ENCODE measurements around the gene SLC1A4. TPM values are rescaled to one million over a fixed set of nuclear protein-coding genes. Genes with fewer than 3 reads are reported as not detected.

Gene SLC1A4
- polyA plus RNA-seq, 2 donors = 6.6 to 9.3 TPM

- H3K4me1 ChIP-seq (ENCODE audit: control insufficient read depth in 2 of 2, insufficient read depth in 2 of 2, low read length in 1 of 2) = peaks cover 0 to 10% of the 10 kb centered on the region in 2 donors
These were observed 38.7 kb upstream of the SLC1A4 start for GRCh38 chr2:64950226-64951160.

GRCh38 chr2:64951306-64951953 is 37.8 kb upstream of the SLC1A4 start:
- 60 to 66% methylated on average over 5 of the region's 5 CpGs for WGBS, 2 donors

More at GRCh38 chr2:64950226-64951160, 38.7 kb upstream of the SLC1A4 start:
- H3K36me3 ChIP-seq (ENCODE audit: control insufficient read depth in 2 of 2, insufficient read depth in 2 of 2, low read length in 1 of 2) = no peaks in the 10 kb centered on the region
- H3K27me3 ChIP-seq (ENCODE audit: control insufficient read depth in 1 of 2, insufficient read depth in 2 of 2, low read length in 2 of 2) = no peaks in the 10 kb centered on the region
- H3K27ac ChIP-seq (ENCODE audit: low read depth in 2 of 2, low read length in 1 of 2) = peak overlapping the region in 1 of 2 donors; percentile 1
- H3K9me3 ChIP-seq (ENCODE audit: control insufficient read depth in 2 of 2, insufficient read depth in 1 of 2, low read depth in 1 of 2, low read length in 1 of 2) = no peaks in the 10 kb centered on the region
- WGBS, 2 donors = 51 to 62% methylated on average over 14 of the region's 14 CpGs
- H3K4me3 ChIP-seq (ENCODE audit: low read depth in 1 of 2, low read length in 2 of 2) = no peak overlapping the region

DNA sequence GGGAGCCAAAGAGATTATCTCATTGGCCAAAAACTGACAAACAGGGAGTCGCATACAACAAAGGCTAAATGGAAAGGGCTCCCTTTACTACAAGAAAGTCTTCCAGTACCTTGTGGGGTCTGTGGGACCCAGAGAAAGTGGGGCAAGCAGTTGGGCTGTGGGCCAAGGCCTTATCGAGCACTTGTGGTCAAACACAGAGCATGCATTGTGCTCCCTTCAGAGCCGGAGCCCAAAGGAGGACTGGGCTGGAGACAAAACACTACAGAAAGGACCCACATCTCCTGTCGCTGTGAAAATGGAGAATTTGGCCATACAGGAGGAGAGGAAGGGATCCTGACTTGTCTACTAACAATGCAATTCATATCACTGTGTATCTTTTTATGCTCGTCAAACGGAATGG is 37.1 kb upstream of the SLC1A4 start:
- no peak overlapping the region for H3K27ac ChIP-seq (ENCODE audit: low read depth in 2 of 2, low read length in 1 of 2)
- 73 to 83% methylated on average over 6 of the region's 6 CpGs for WGBS, 2 donors
- no peaks in the 10 kb centered on the region for H3K36me3 ChIP-seq (ENCODE audit: control insufficient read depth in 2 of 2, insufficient read depth in 2 of 2, low read length in 1 of 2)
- peaks cover 0 to 3% of the 10 kb centered on the region in 2 donors for H3K27me3 ChIP-seq (ENCODE audit: control insufficient read depth in 1 of 2, insufficient read depth in 2 of 2, low read length in 2 of 2)
- peaks cover 0 to 4% of the 10 kb centered on the region in 2 donors for H3K4me1 ChIP-seq (ENCODE audit: control insufficient read depth in 2 of 2, insufficient read depth in 2 of 2, low read length in 1 of 2)
- no peak overlapping the region for H3K4me3 ChIP-seq (ENCODE audit: low read depth in 1 of 2, low read length in 2 of 2)
- H3K9me3 ChIP-seq (ENCODE audit: control insufficient read depth in 2 of 2, insufficient read depth in 1 of 2, low read depth in 1 of 2, low read length in 1 of 2) = no peaks in the 10 kb centered on the region

More at GRCh38 chr2:64951306-64951953, 37.8 kb upstream of the SLC1A4 start:
- Histone ChIP-seq H3K36me3 (ENCODE audit: control insufficient read depth in 2 of 2, insufficient read depth in 2 of 2, low read length in 1 of 2) (no peaks in the 10 kb centered on the region), H3K4me3 (ENCODE audit: low read depth in 1 of 2, low read length in 2 of 2) (no peak overlapping the region), H3K4me1 (ENCODE audit: control insufficient read depth in 2 of 2, insufficient read depth in 2 of 2, low read length in 1 of 2) (peaks cover 0 to 6% of the 10 kb centered on the region in 2 donors), H3K27me3 (ENCODE audit: control insufficient read depth in 1 of 2, insufficient read depth in 2 of 2, low read length in 2 of 2) (peaks cover 0 to 3% of the 10 kb centered on the region in 2 donors), H3K9me3 (ENCODE audit: control insufficient read depth in 2 of 2, insufficient read depth in 1 of 2, low read depth in 1 of 2, low read length in 1 of 2) (no peaks in the 10 kb centered on the region), H3K27ac (ENCODE audit: low read depth in 2 of 2, low read length in 1 of 2) (no peak overlapping the region)

GRCh38 chr2:64952511-64953482 is 36.4 kb upstream of the SLC1A4 start:
- Histone ChIP-seq H3K27ac (ENCODE audit: low read depth in 2 of 2, low read length in 1 of 2) (no peak overlapping the region), H3K36me3 (ENCODE audit: control insufficient read depth in 2 of 2, insufficient read depth in 2 of 2, low read length in 1 of 2) (no peaks in the 10 kb centered on the region), H3K4me3 (ENCODE audit: low read depth in 1 of 2, low read length in 2 of 2) (no peak overlapping the region), H3K9me3 (ENCODE audit: control insufficient read depth in 2 of 2, insufficient read depth in 1 of 2, low read depth in 1 of 2, low read length in 1 of 2) (no peaks in the 10 kb centered on the region), H3K27me3 (ENCODE audit: control insufficient read depth in 1 of 2, insufficient read depth in 2 of 2, low read length in 2 of 2) (peaks cover 0 to 3% of the 10 kb centered on the region in 2 donors), H3K4me1 (ENCODE audit: control insufficient read depth in 2 of 2, insufficient read depth in 2 of 2, low read length in 1 of 2) (peaks cover 0 to 4% of the 10 kb centered on the region in 2 donors)
- WGBS, 2 donors = 85 to 88% methylated on average over 15 of the region's 15 CpGs

DNA sequence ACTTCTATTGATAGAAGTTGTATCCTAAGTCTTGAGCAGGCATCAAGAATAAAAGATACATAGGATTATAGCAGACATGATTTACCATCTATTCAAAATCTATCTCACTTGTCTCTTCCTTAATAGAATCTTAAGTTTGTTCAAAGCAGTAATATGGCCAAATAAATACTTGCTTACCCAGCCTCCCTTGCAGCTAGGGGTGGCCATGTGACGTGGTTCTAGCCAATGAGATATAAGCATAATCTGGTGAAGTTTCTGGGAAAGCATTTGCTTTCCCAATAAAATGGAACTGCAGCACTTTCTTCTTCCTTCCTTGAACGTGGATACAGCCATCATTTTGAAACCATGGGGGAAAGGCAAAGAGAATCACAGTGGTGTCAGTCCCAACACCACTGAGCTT is 33.7 kb upstream of the SLC1A4 start:
- H3K36me3 ChIP-seq (ENCODE audit: control insufficient read depth in 2 of 2, insufficient read depth in 2 of 2, low read length in 1 of 2) = no peaks in the 10 kb centered on the region
- no peaks in the 10 kb centered on the region for H3K9me3 ChIP-seq (ENCODE audit: control insufficient read depth in 2 of 2, insufficient read depth in 1 of 2, low read depth in 1 of 2, low read length in 1 of 2)
- no peak overlapping the region for H3K4me3 ChIP-seq (ENCODE audit: low read depth in 1 of 2, low read length in 2 of 2)
- H3K27me3 ChIP-seq (ENCODE audit: control insufficient read depth in 1 of 2, insufficient read depth in 2 of 2, low read length in 2 of 2) = peaks cover 0 to 3% of the 10 kb centered on the region in 2 donors
- no peak overlapping the region for H3K27ac ChIP-seq (ENCODE audit: low read depth in 2 of 2, low read length in 1 of 2)
- H3K4me1 ChIP-seq (ENCODE audit: control insufficient read depth in 2 of 2, insufficient read depth in 2 of 2, low read length in 1 of 2) = peaks cover 0 to 4% of the 10 kb centered on the region in 2 donors
- WGBS, 2 donors = 82 to 95% methylated on average over 2 of the region's 2 CpGs

GRCh38 chr2:64957109-64957903 is 31.9 kb upstream of the SLC1A4 start:
- H3K36me3 ChIP-seq (ENCODE audit: control insufficient read depth in 2 of 2, insufficient read depth in 2 of 2, low read length in 1 of 2) = no peaks in the 10 kb centered on the region
- H3K4me3 ChIP-seq (ENCODE audit: low read depth in 1 of 2, low read length in 2 of 2) = no peak overlapping the region
- peaks cover 0 to 3% of the 10 kb centered on the region in 2 donors for H3K4me1 ChIP-seq (ENCODE audit: control insufficient read depth in 2 of 2, insufficient read depth in 2 of 2, low read length in 1 of 2)
- WGBS, 2 donors = 83 to 86% methylated on average over 9 of the region's 9 CpGs
- no peak overlapping the region for H3K27ac ChIP-seq (ENCODE audit: low read depth in 2 of 2, low read length in 1 of 2)
- H3K9me3 ChIP-seq (ENCODE audit: control insufficient read depth in 2 of 2, insufficient read depth in 1 of 2, low read depth in 1 of 2, low read length in 1 of 2) = no peaks in the 10 kb centered on the region
- H3K27me3 ChIP-seq (ENCODE audit: control insufficient read depth in 1 of 2, insufficient read depth in 2 of 2, low read length in 2 of 2) = peaks cover 0 to 3% of the 10 kb centered on the region in 2 donors

DNA sequence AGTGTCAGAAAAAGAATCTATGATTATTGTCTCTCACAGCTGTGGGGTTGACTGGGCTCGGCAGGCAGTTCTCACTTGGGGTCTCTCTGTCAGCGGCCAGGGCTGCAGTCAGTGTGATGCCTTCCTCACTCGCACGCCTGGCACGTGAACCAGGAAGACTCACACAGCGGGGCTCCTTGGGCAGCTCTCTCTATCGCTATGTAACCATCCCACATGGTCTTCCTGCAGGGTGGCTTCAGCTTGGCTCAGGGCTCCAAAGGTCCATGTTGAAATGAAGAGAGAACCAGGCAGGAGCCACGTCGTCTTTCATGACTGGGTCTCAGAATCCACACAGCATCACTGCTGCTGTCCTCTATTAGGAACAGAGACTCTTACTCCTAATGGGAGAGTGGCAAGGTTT is 30.6 kb upstream of the SLC1A4 start:
- Histone ChIP-seq H3K27ac (ENCODE audit: low read depth in 2 of 2, low read length in 1 of 2) (no peak overlapping the region), H3K4me3 (ENCODE audit: low read depth in 1 of 2, low read length in 2 of 2) (no peak overlapping the region), H3K36me3 (ENCODE audit: control insufficient read depth in 2 of 2, insufficient read depth in 2 of 2, low read length in 1 of 2) (no peaks in the 10 kb centered on the region), H3K4me1 (ENCODE audit: control insufficient read depth in 2 of 2, insufficient read depth in 2 of 2, low read length in 1 of 2) (no peaks in the 10 kb centered on the region), H3K9me3 (ENCODE audit: control insufficient read depth in 2 of 2, insufficient read depth in 1 of 2, low read depth in 1 of 2, low read length in 1 of 2) (no peaks in the 10 kb centered on the region), H3K27me3 (ENCODE audit: control insufficient read depth in 1 of 2, insufficient read depth in 2 of 2, low read length in 2 of 2) (peaks cover 0 to 3% of the 10 kb centered on the region in 2 donors)
- 92 to 94% methylated on average over 9 of the region's 9 CpGs for WGBS, 2 donors

DNA sequence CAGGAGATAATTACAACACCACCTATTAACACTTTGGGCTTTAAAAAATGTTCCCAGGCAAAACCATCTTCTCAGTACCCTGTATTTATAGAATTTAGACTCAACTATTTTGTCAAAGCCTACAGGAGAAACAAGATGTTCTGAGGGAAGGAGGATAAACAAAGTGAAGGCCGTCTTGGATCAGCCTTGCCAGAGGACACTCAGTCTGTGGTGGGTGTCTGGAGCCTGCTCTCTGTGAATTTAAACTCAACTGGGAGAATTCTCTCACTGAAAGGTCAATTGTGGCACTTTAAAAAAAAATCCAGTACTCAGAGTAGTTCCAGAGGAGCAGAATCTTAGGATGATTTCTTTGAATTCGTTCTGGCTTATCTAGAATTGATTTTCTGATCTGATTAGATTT is 28.4 kb upstream of the SLC1A4 start:
- WGBS, 2 donors = 60 to 78% methylated on average over 2 of the region's 2 CpGs
- no peaks in the 10 kb centered on the region for H3K36me3 ChIP-seq (ENCODE audit: control insufficient read depth in 2 of 2, insufficient read depth in 2 of 2, low read length in 1 of 2)
- H3K4me1 ChIP-seq (ENCODE audit: control insufficient read depth in 2 of 2, insufficient read depth in 2 of 2, low read length in 1 of 2) = no peaks in the 10 kb centered on the region
- peaks cover 0 to 1% of the 10 kb centered on the region in 2 donors for H3K27me3 ChIP-seq (ENCODE audit: control insufficient read depth in 1 of 2, insufficient read depth in 2 of 2, low read length in 2 of 2)
- H3K9me3 ChIP-seq (ENCODE audit: control insufficient read depth in 2 of 2, insufficient read depth in 1 of 2, low read depth in 1 of 2, low read length in 1 of 2) = no peaks in the 10 kb centered on the region
- H3K27ac ChIP-seq (ENCODE audit: low read depth in 2 of 2, low read length in 1 of 2) = no peak overlapping the region
- no peak overlapping the region for H3K4me3 ChIP-seq (ENCODE audit: low read depth in 1 of 2, low read length in 2 of 2)
